Fibroblast of lung (primary cell): ENCODE results near the gene DENND5B. TPM values are rescaled to one million over a fixed set of nuclear protein-coding genes. Genes with fewer than 3 reads are reported as not detected.

Experiments used
- DNase-seq, 2 donors: peaks; one replicate each; pipeline versions ENCODE4 v3.0.0 to v3.0.0-alpha.2; 2010; ENCODE audit warnings: low read depth in 2 of 2
- H2AFZ ChIP-seq: 2 replicates; pipeline ENCODE4 v1.5.1; 2012; ENCODE audit warnings: low read length, control low read depth, inconsistent platforms
- H3K27ac ChIP-seq: 2 replicates; pipeline ENCODE4 v1.5.1; 2011; ENCODE audit warnings: low read length, control low read depth; ENCODE audit not compliant: insufficient read depth
- H3K27me3 ChIP-seq: 2 replicates; pipeline ENCODE4 v1.5.1; 2011; ENCODE audit warnings: mild to moderate bottlenecking, low read length; ENCODE audit not compliant: control insufficient read depth, insufficient read depth
- H3K36me3 ChIP-seq: 2 replicates; pipeline ENCODE4 v1.5.1; 2011; ENCODE audit warnings: low read length; ENCODE audit not compliant: control insufficient read depth, insufficient read depth
- H3K4me1 ChIP-seq: 2 replicates; pipeline ENCODE4 v1.5.1; 2011; ENCODE audit warnings: low read length; ENCODE audit not compliant: control insufficient read depth, insufficient read depth; ENCODE audit errors: extremely low read depth
- H3K4me2 ChIP-seq: 2 replicates; pipeline ENCODE4 v1.5.1; 2011; ENCODE audit warnings: low read length, control low read depth; ENCODE audit not compliant: insufficient read depth; ENCODE audit errors: extremely low read depth
- H3K4me3 ChIP-seq, 4 experiments: fragments of 200-600 bp in 1 of 4; sonication (generic) in 1 of 4; replicated peaks in 1 of 4; 2 replicates each; pipeline ENCODE4 v1.5.1; 2011 to 2016; ENCODE audit warnings: low read length in 4 of 4, low read depth in 3 of 4, mild to moderate bottlenecking in 3 of 4, control low read depth in 2 of 4, inconsistent platforms in 1 of 4, mixed read lengths in 1 of 4; ENCODE audit not compliant: insufficient read depth in 1 of 4; ENCODE audit errors: control extremely low read depth in 1 of 4
- H3K79me2 ChIP-seq: 2 replicates; pipeline ENCODE4 v1.5.1; 2012; ENCODE audit warnings: mild to moderate bottlenecking, low read length, inconsistent platforms; ENCODE audit not compliant: control insufficient read depth, insufficient read depth
- H3K9ac ChIP-seq: 2 replicates; pipeline ENCODE4 v1.5.1; 2011; ENCODE audit warnings: mild to moderate bottlenecking, low read length, control low read depth; ENCODE audit not compliant: insufficient read depth
- H3K9me3 ChIP-seq: 2 replicates; pipeline ENCODE4 v1.5.1; 2012; ENCODE audit warnings: low read depth, low read length; ENCODE audit not compliant: control insufficient read depth, insufficient read depth
- H4K20me1 ChIP-seq: 2 replicates; pipeline ENCODE4 v1.5.1; 2011; ENCODE audit warnings: low read length; ENCODE audit not compliant: control insufficient read depth, insufficient read depth; ENCODE audit errors: extremely low read depth
- CTCF ChIP-seq, 2 donors: IDR thresholded peaks in 1 of 2; conservative IDR thresholded peaks in 1 of 2; 1 replicate in 1 of 2; 2 replicates in 1 of 2; pipeline ENCODE4 v1.5.1; 2011 to 2012; ENCODE audit warnings: low read length in 2 of 2, control low read depth in 1 of 2, inconsistent platforms in 1 of 2, low read depth in 1 of 2, mild to moderate bottlenecking in 1 of 2
- EZH2 ChIP-seq: IDR thresholded peaks from 2 replicates; pipeline ENCODE4 v1.5.1; 2012; ENCODE audit warnings: low read length, control low read depth, mild to moderate bottlenecking; ENCODE audit errors: missing control alignments
- polyA plus RNA-seq, 2 donors: library from polyadenylated mRNA; depleted of rRNA in 1 of 2; stranded (reverse) in 1 of 2; unstranded in 1 of 2; fragments of >200 nt; gene quantifications; 2 replicates each; pipeline ENCODE4 v1.2.1, GENCODE V29; 2011 to 2012; ENCODE audit warnings: missing spikeins in 1 of 2
- total RNA-seq: library from RNA; depleted of rRNA; stranded (reverse); fragments of >200 nt; gene quantifications from 2 replicates; pipeline ENCODE4 v1.2.1, GENCODE V29; 2014

DENND5B gene
- total and polyA plus RNA-seq, 2 donors (not counting 1 experiment from before 2014, with no cell fraction given): 5.3 to 6.9 TPM

- Histone ChIP-seq H3K4me1 (peaks cover 19% of the 10 kb centered on the region), H2AFZ (no peak overlapping the region), H4K20me1 (no peaks in the 10 kb centered on the region), H3K4me2 (no peak overlapping the region), H3K9me3 (no peaks in the 10 kb centered on the region), H3K27ac (no peak overlapping the region), H3K79me2 (no peaks in the 10 kb centered on the region), H3K36me3 (no peaks in the 10 kb centered on the region), H3K9ac (no peak overlapping the region), H3K4me3 (no peak overlapping the region), H3K27me3 (no peaks in the 10 kb centered on the region)
- TF ChIP-seq CTCF (conservative IDR thresholded peaks at IDR 0.05 in 1 of 2, IDR thresholded peaks at IDR 0.05 in 1 of 2; ENCODE audit: low read depth in 1 of 2, low read length in 2 of 2) (no peak), EZH2 (no peak)
- DNase-seq: no peak
Measured at GRCh38 chr12:31514912-31515311, 76.0 kb downstream of the DENND5B start.

GRCh38 chr12:31510034-31510433 is 80.9 kb downstream of the DENND5B start:
- no peak for TF ChIP-seq CTCF (conservative IDR thresholded peaks at IDR 0.05 in 1 of 2, IDR thresholded peaks at IDR 0.05 in 1 of 2; ENCODE audit: low read depth in 1 of 2, low read length in 2 of 2)
- TF ChIP-seq EZH2: no peak
- H3K4me2 ChIP-seq: no peak overlapping the region
- no peaks in the 10 kb centered on the region for H4K20me1 ChIP-seq
- no peak overlapping the region for H2AFZ ChIP-seq
- H3K9ac ChIP-seq: no peak overlapping the region
- no peak for DNase-seq
- no peaks in the 10 kb centered on the region for H3K27me3 ChIP-seq
- H3K4me1 ChIP-seq: no peaks in the 10 kb centered on the region
- no peaks in the 10 kb centered on the region for H3K36me3 ChIP-seq
- no peaks in the 10 kb centered on the region for H3K9me3 ChIP-seq
- no peaks in the 10 kb centered on the region for H3K79me2 ChIP-seq
- H3K4me3 ChIP-seq: no peak overlapping the region
- no peak overlapping the region for H3K27ac ChIP-seq

GRCh38 chr12:31508436-31509150 is 82.3 kb downstream of the DENND5B start:
- no peak for TF ChIP-seq EZH2
- TF ChIP-seq CTCF (conservative IDR thresholded peaks at IDR 0.05 in 1 of 2, IDR thresholded peaks at IDR 0.05 in 1 of 2; ENCODE audit: low read depth in 1 of 2, low read length in 2 of 2): no peak
- no peaks in the 10 kb centered on the region for H3K4me1 ChIP-seq
- DNase-seq: no peak
- H3K79me2 ChIP-seq: no peaks in the 10 kb centered on the region
- H3K36me3 ChIP-seq: no peaks in the 10 kb centered on the region
- no peak overlapping the region for H3K9ac ChIP-seq
- no peaks in the 10 kb centered on the region for H3K9me3 ChIP-seq
- H3K4me3 ChIP-seq: no peak overlapping the region
- H3K4me2 ChIP-seq: no peak overlapping the region
- H2AFZ ChIP-seq: no peak overlapping the region
- H3K27ac ChIP-seq: no peak overlapping the region
- H3K27me3 ChIP-seq: no peaks in the 10 kb centered on the region
- H4K20me1 ChIP-seq: no peaks in the 10 kb centered on the region
